Spinal cord (tissue), 10 donors: Measurements from ENCODE around the gene DNM2. TPM values are rescaled to one million over a fixed set of nuclear protein-coding genes. Genes with fewer than 3 reads are reported as not detected.

Experiments used
- DNase-seq, 6 donors: peaks; one replicate each; pipeline versions ENCODE4 v3.0.0 to v3.0.0-alpha.2; 2013 to 2015; ENCODE audit warnings: low spot score in 6 of 6, low read depth in 4 of 6
- H3K27ac ChIP-seq: one replicate; pipeline ENCODE4 v1.5.1; 2013; ENCODE audit warnings: low read depth, low read length, control low read depth
- H3K27me3 ChIP-seq: one replicate; pipeline ENCODE4 v1.6.1; 2013; ENCODE audit warnings: low read length; ENCODE audit not compliant: control insufficient read depth, insufficient read depth
- H3K36me3 ChIP-seq: one replicate; pipeline ENCODE4 v1.6.1; 2013; ENCODE audit warnings: low read length; ENCODE audit not compliant: control insufficient read depth, insufficient read depth
- H3K4me1 ChIP-seq: one replicate; pipeline ENCODE4 v1.6.1; 2013; ENCODE audit warnings: low read length; ENCODE audit not compliant: control insufficient read depth, insufficient read depth
- H3K4me3 ChIP-seq: one replicate; pipeline ENCODE4 v1.5.1; 2013; ENCODE audit warnings: low read depth, low read length, control low read depth
- H3K9me3 ChIP-seq: one replicate; pipeline ENCODE4 v1.6.1; 2013; ENCODE audit warnings: low read length; ENCODE audit not compliant: control insufficient read depth, insufficient read depth
- WGBS: methylation state at CpG from one replicate; pipeline ENCODE4 v1.1.5; 2013; ENCODE audit warnings: missing lambda C conversion rate; ENCODE audit not compliant: insufficient coverage; 5-methylcytosine and 5-hydroxymethylcytosine counted together
- polyA plus RNA-seq, 2 donors: library from polyadenylated mRNA; unstranded; fragments of 120-200 nt; gene quantifications; one replicate each; pipeline ENCODE4 v1.2.1, GENCODE V29; 2013; ENCODE audit not compliant: insufficient read length in 2 of 2
- total RNA-seq, 2 donors: library from RNA; depleted of rRNA in 1 of 2; stranded (reverse); fragments of 120-200 nt in 1 of 2; fragments of >200 nt in 1 of 2; gene quantifications; one replicate each; pipeline versions ENCODE4 v1.2.3 to v1.2.4, GENCODE V29; 2013 to 2014
- donor health status: healthy.

The DNM2 gene
- total and polyA plus RNA-seq, 4 donors = 59.2 to 111 (median 85.0) TPM

DNA sequence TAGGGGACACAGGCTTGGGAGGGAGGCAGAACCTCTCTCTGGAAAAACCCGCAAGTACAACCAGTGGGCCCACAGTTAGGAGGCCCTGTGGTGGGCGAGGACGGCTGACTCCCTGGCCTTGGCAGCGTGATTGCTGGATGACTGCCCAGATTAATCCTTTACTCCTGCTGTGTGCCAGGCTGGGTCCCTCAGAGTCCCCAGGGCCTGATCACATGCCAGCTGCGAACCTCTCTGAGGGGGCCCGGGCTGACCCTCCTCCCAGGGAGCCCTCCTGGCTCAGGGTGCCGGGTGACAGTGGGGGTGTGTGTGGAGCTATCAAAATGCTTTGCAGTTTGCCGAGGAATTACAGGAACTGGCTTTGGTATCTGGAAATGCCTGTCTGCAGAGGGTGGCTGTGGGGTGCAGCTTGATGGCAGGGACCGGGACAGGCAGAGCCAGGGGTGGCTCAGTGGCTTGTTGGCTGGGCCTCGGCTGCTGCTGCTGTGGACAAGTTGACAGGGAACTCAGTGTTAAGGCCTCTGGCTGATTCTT is 48.9 kb downstream of the DNM2 start:
- Histone ChIP-seq H3K9me3 (no peaks in the 10 kb centered on the region), H3K4me1 (peaks cover 78% of the 10 kb centered on the region), H3K4me3 (no peak overlapping the region), H3K27me3 (no peaks in the 10 kb centered on the region), H3K36me3 (peaks cover 63% of the 10 kb centered on the region), H3K27ac (peak overlapping the region; percentile 80)
- peak; percentile 10 to 85 (median 58) for DNase-seq
- WGBS = 25% methylated on average over 9 of the region's 10 CpGs

DNA sequence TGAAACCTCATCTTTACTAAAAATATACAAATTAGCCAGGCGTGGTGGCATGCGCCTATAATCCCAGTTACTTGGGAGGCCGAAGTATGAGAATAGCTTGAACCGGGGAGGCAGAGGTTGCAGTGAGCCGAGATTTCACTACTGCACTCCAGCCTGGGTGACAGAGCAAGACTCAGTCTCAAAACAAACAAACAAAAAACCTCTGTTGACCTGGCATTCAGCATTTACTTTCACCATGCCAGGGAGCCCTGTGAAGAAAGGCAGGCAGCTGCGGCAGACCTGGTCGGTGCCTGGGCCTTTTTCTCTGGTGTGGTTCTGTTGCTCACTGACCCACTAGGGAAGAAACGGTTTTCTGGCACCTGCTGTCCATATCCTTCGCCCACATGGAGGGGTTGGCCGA is 49.8 kb downstream of the DNM2 start:
- Histone ChIP-seq H3K4me1 (peaks cover 69% of the 10 kb centered on the region), H3K9me3 (no peaks in the 10 kb centered on the region), H3K36me3 (peaks cover 58% of the 10 kb centered on the region), H3K27ac (no peak overlapping the region), H3K27me3 (no peaks in the 10 kb centered on the region), H3K4me3 (no peak overlapping the region)
- no peak for DNase-seq
- 78% methylated on average over 7 of the region's 10 CpGs for WGBS

DNA sequence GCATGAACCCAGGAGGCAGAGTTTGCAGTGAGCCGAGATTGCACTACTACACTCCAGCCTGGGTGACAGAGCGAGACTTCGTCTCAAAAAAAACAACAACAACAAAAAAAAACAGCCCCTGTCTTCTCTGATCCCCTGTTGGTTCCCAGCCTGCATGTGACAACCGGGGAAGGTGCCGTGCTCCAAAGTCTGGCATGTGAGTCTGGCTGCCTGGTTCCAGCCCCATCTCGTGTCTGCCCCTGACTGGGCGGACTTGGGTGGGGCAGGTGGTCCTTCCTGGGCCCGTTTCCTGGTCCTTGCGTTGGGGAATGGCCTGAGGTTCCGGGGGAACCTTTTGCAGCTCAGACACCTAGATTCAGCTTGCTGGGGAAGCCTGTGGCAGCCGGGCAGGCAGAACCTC is 50.5 kb downstream of the DNM2 start:
- WGBS = 93% methylated on average over 10 of the region's 11 CpGs
- H3K4me3 ChIP-seq = no peak overlapping the region
- H3K4me1 ChIP-seq = peaks cover 68% of the 10 kb centered on the region
- peaks cover 59% of the 10 kb centered on the region for H3K36me3 ChIP-seq
- no peaks in the 10 kb centered on the region for H3K9me3 ChIP-seq
- DNase-seq = no peak
- no peaks in the 10 kb centered on the region for H3K27me3 ChIP-seq
- no peak overlapping the region for H3K27ac ChIP-seq

DNA sequence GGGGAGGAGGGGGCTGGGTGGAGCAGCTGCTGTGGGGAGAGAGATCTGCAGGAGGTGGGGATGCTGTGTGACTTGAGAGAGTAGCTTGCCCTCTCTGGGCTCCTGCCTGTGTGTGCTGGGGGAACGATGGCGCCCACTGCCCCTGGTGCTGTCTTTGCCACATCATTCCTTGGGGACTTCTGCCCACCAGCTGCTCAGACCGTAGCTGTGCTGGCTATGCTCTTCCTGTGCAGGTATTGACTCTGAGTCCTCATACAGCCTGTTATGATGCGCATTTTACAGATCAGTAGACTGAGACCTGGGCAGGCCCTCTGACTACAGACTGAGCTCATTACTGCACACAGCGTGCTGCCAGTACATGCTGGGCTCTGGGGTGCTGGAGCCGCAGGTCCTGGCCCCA is 51.1 kb downstream of the DNM2 start:
- Histone ChIP-seq H3K9me3 (no peaks in the 10 kb centered on the region), H3K36me3 (peaks cover 59% of the 10 kb centered on the region), H3K27ac (peak overlapping the region; percentile 60), H3K4me1 (peaks cover 62% of the 10 kb centered on the region), H3K27me3 (no peaks in the 10 kb centered on the region), H3K4me3 (no peak overlapping the region)
- WGBS = 87% methylated on average over 6 of the region's 6 CpGs
- DNase-seq = no peak

DNA sequence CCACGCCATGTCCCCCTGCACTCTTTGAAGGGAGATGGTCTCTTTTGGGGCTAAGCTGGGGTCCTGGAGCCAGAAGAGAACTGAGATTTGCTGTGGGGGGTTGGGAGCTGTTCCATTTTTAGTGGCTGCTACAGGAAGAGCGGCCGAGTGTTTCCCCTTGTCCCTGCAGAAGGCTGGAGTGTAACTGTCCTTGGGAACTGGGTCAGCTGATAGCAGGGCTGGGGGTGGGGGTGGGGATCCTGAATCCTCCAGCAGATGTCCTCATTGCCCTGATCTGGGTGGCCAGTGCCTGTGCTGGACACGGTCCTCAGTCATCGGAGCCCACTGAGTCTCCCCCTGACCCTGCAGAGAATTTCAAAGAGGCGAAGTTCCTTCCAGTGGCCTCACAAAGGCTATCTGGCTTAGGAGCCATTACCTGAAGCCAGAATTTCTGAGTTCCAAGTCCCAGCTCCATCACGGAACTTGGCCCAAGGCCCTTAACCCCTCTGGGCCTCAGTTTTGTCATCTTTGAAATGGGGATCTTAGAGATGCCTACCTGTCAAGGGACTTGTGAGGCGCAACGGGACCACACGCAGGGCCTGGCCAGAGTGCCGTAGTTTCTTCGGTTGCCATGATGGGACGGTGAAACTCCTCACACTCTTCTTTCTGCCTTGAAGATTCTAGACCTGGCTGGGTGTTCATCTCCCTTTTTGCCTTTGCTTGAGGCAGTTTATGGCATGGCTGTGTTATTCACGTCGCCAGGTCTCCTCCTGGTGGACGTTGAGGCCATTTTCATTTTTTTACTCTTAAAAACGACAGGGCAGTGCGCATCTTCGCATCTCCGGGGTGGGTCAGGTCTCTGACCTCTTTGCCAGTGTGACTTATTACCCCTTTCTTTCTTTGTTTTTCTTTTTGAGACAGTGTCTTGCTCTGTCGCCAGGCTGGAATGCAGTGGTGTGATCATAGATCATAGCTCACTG is 51.9 kb downstream of the DNM2 start:
- Histone ChIP-seq H3K4me3 (no peak overlapping the region), H3K4me1 (peaks cover 54% of the 10 kb centered on the region), H3K9me3 (no peaks in the 10 kb centered on the region), H3K27me3 (no peaks in the 10 kb centered on the region), H3K36me3 (peaks cover 58% of the 10 kb centered on the region), H3K27ac (peak overlapping the region; percentile 60)
- 73% methylated on average over 20 of the region's 21 CpGs for WGBS
- peak in 1 of 6 donors; percentile 51 for DNase-seq

DNA sequence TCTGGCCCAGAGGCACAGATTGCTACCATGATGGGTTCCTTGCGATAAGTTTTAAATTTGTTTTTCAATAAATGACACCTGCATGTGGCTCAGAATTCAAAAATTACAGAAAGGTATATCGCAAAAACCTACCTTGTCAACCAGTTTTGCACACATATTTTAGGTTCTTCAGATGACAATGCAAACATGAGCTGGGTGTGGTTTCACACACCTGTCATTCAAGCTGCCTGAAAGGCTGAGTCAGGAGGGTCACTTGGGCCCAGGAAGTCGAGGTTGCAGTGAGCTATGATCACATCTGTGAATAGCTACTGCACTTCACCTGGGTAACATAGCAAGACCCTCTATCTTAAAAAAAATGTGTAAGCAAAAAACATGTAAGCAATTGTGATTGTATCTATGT is 56.1 kb downstream of the DNM2 start:
- H3K27ac ChIP-seq = no peak overlapping the region
- peaks cover 68% of the 10 kb centered on the region for H3K36me3 ChIP-seq
- DNase-seq = no peak
- H3K27me3 ChIP-seq = no peaks in the 10 kb centered on the region
- no peaks in the 10 kb centered on the region for H3K9me3 ChIP-seq
- H3K4me3 ChIP-seq = no peak overlapping the region
- WGBS = 100% methylated on average over 1 of the region's 3 CpGs
- peaks cover 15% of the 10 kb centered on the region for H3K4me1 ChIP-seq

DNA sequence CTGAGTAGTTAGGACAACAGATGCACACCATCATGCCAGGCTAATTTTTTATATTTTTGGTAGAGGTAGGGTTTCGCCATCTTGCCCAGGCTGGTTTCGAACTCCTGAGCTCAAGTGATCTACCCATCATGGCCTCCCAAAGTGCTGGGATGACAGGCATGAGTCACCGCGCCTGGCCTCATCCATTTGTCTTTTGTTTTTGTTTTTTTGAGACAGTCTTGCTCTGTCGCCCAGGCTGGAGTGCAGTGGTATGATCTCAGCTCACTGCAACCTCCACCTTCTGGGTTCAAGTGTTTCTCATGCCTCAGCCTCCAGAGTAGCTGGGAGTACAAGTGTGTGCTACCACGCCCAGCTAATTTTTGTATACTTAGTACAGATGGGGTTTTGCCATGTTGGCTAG is 57.0 kb downstream of the DNM2 start:
- Histone ChIP-seq H3K27me3 (no peaks in the 10 kb centered on the region), H3K36me3 (peaks cover 70% of the 10 kb centered on the region), H3K27ac (no peak overlapping the region), H3K9me3 (no peaks in the 10 kb centered on the region), H3K4me1 (peaks cover 6% of the 10 kb centered on the region), H3K4me3 (no peak overlapping the region)
- WGBS = 89% methylated on average over 3 of the region's 6 CpGs
- no peak for DNase-seq

DNA sequence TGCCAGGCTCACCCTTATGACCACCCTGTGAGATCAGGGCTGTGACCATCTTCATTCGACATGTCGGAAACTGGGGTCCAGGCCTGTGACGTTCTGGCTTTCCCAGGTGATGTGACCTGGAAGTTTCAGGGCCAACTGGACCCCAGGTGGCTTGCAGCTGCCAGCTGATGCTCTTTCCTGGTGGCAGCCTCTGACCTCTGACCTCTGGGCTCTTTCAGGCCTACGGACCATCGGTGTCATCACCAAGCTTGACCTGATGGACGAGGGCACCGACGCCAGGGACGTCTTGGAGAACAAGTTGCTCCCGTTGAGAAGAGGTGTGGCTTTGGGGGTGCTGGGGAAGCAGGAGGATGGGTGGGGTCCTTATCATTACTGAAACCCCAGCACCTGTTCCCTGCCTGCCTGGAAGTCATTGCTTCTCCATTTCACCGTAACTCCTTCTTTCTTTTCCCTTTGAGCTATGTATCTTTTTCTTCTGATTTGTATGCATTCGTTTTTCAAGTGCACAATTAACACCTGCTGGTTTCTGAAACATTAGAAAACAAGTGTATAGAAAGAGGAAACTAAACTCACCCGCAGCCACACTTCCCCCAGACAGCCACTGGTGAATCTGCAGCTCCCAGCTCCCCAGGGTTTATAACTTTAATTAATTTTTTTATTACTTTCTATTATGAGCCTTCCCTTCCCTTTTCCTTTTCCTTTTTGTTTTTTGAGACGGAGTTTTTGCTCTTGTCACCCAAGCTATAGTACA is 59.2 kb downstream of the DNM2 start:
- H3K4me1 ChIP-seq = no peaks in the 10 kb centered on the region
- peak in 1 of 6 donors; percentile 45 for DNase-seq
- peaks cover 86% of the 10 kb centered on the region for H3K36me3 ChIP-seq
- 80% methylated on average over 7 of the region's 14 CpGs for WGBS
- no peaks in the 10 kb centered on the region for H3K27me3 ChIP-seq
- H3K27ac ChIP-seq = no peak overlapping the region
- H3K9me3 ChIP-seq = no peaks in the 10 kb centered on the region
- no peak overlapping the region for H3K4me3 ChIP-seq

DNA sequence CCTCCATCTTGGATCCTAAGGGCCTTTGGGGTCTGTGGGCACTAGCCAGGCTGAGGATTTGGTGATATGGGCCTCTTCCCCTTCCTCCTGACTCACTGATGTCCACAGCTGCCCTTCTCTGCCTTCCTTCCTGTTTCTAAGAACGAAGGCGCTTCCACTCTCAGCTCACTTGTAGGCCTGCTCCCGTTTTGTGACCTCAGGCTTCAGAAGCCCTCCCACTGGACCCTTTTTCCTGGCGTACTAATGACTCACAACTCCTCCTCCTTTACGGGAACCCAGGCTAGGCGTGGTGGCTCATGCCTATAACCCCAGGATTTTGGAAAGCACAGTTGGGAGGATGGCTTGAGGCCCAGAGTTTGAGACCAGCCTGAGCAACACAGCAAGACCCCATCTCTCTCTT is 62.5 kb downstream of the DNM2 start:
- no peak overlapping the region for H3K4me3 ChIP-seq
- 89% methylated on average over 3 of the region's 6 CpGs for WGBS
- no peaks in the 10 kb centered on the region for H3K9me3 ChIP-seq
- H3K36me3 ChIP-seq = peaks cover 85% of the 10 kb centered on the region
- no peaks in the 10 kb centered on the region for H3K27me3 ChIP-seq
- no peak overlapping the region for H3K27ac ChIP-seq
- no peak for DNase-seq
- no peaks in the 10 kb centered on the region for H3K4me1 ChIP-seq
